Measurements from ENCODE around the gene USP15. TPM values are rescaled to one million over a fixed set of nuclear protein-coding genes. Genes with fewer than 3 reads are reported as not detected.
A peak's percentile ranks its signal among the peaks of the same experiment; 100 is the strongest.

USP15 gene
- total RNA-seq, result 10 to 100 TPM; 41.1 to 49.7 TPM

DNA sequence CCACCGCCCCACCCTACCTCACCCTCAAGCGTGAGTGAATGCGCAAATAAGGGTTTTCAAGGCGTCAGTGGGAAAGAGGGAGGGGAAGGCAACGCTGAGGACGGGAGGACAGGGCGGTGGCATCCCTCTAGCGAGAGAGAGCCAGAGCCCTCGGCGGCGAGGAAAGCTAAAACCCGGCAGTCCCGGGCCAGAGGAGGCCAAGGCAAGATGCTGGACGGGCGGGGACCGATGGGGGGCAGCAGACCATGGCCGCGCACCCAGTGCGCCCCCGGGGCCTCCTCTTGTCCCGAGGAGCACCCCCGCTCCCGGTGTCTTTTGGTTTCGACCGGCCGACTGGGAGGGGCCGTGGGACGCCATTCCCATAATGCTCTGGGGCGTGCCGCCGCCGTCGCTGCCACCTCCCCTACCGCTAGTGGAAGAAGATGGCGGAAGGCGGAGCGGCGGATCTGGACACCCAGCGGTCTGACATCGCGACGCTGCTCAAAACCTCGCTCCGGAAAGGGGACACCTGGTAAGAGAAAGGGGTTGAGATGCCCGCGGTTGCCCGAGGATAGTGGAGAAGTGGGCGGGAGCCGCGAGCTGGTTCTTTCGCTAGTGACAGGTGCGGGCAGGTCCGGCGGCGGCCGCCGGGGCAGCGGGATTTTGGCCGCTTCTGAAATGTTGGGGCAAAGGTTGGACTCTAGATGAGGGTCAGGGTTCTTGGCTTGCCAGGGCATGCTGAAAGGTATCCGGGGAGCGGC lies at the start of gene USP15:
USP15 (plus strand) TSS at position 412 of the 740 bp plus-strand sequence; CDS start at position 423, 11 bp downstream.
- Histone ChIP-seq H3K27ac (peak within 1 kb of the TSS; percentile 95), H3K9me3 (no peaks in the 10 kb centered on the region), H3K36me3 (no peaks in the 10 kb centered on the region), H3K27me3 (no peaks in the 10 kb centered on the region), H3K4me1 (peaks cover 0 to 37% of the 10 kb centered on the region in 2 donors), H3K4me3 (peak within 1 kb of the TSS; percentile 86 to 96)
- DNase-seq (ENCODE audit: low spot score), result peak; percentile 94
- TF ChIP-seq, protein P1, sequence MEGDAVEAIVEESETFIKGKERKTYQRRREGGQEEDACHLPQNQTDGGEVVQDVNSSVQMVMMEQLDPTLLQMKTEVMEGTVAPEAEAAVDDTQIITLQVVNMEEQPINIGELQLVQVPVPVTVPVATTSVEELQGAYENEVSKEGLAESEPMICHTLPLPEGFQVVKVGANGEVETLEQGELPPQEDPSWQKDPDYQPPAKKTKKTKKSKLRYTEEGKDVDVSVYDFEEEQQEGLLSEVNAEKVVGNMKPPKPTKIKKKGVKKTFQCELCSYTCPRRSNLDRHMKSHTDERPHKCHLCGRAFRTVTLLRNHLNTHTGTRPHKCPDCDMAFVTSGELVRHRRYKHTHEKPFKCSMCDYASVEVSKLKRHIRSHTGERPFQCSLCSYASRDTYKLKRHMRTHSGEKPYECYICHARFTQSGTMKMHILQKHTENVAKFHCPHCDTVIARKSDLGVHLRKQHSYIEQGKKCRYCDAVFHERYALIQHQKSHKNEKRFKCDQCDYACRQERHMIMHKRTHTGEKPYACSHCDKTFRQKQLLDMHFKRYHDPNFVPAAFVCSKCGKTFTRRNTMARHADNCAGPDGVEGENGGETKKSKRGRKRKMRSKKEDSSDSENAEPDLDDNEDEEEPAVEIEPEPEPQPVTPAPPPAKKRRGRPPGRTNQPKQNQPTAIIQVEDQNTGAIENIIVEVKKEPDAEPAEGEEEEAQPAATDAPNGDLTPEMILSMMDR (IDR thresholded peaks at IDR 0.05), result peak; percentile 44 to 75

DNA sequence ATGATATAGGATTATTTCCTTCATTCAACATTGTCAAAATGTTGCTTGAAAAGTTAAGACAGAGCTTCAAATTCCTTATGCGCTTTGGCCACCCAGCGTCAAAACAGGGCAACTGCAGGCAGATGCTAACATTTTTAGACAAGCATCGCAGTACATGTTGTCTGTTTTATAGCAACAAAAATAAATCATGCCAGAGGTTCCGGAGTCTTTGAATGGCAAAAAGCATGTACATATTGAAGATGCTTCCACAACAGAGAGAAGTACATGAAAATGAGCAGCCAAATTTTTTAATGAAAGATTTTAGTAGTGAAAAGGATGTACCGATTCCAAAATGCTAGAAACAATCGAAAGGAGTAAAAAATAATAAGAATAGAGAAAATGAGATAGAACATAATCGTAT lies 49.8 kb upstream of the USP15 start:
- Histone ChIP-seq H3K27me3 (no peaks in the 10 kb centered on the region), H3K9me3 (no peaks in the 10 kb centered on the region), H3K36me3 (no peaks in the 10 kb centered on the region), H3K27ac (no peak overlapping the region), H3K4me1 (no peaks in the 10 kb centered on the region), H3K4me3 (no peak overlapping the region)
- TF ChIP-seq, protein P1 (IDR thresholded peaks at IDR 0.05), result peak; percentile 81 to 84
- DNase-seq (ENCODE audit: low spot score), result no peak

DNA sequence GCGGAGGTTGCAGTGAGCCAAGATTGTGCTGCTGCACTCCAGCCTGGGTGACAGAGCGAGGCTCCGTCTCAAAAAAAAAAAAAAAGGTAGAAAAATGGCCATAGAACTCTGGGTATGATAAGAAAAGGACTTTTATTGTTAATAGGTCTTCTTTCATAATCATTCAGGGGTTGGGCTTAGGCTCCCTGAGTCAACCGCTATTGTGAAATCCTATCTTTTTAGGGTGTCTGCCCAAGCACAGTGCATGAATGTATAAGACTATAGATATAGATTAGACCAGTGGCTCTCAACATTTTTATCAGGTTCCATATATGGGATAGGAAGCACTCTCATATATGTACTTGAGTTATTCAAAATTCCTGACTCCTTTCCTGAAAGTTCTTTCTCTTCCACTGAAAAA lies 48.7 kb upstream of the USP15 start:
- Histone ChIP-seq H3K36me3 (no peaks in the 10 kb centered on the region), H3K27ac (no peak overlapping the region), H3K4me1 (no peaks in the 10 kb centered on the region), H3K27me3 (no peaks in the 10 kb centered on the region), H3K4me3 (no peak overlapping the region), H3K9me3 (no peaks in the 10 kb centered on the region)
- TF ChIP-seq, protein P1 (IDR thresholded peaks at IDR 0.05), result no peak
- DNase-seq (ENCODE audit: low spot score), result no peak

DNA sequence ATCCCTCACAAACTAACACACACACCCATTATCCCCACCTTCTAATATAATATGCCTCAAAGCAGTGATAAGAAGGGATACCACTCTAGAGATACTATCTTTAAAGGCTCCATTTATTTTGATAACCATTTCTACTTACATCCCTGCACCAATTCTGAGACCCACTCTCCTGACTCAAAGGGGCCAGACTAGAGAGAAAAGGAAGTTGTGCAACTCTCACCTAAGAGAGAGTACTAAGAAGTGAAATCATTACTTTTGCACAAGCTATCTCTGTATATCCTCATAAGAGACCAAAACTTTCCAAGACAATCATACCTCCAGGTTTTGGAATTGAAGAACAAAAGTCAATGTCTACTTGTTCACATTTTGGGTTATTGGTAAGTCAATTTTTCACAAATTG lies 45.4 kb upstream of the USP15 start:
- TF ChIP-seq, protein P1 (IDR thresholded peaks at IDR 0.05), result no peak
- H3K36me3 ChIP-seq, result no peaks in the 10 kb centered on the region
- H3K27ac ChIP-seq, result no peak overlapping the region
- H3K27me3 ChIP-seq, result no peaks in the 10 kb centered on the region
- no peaks in the 10 kb centered on the region for H3K4me1 ChIP-seq
- DNase-seq (ENCODE audit: low spot score), result no peak
- H3K4me3 ChIP-seq, result no peak overlapping the region
- no peaks in the 10 kb centered on the region for H3K9me3 ChIP-seq

DNA sequence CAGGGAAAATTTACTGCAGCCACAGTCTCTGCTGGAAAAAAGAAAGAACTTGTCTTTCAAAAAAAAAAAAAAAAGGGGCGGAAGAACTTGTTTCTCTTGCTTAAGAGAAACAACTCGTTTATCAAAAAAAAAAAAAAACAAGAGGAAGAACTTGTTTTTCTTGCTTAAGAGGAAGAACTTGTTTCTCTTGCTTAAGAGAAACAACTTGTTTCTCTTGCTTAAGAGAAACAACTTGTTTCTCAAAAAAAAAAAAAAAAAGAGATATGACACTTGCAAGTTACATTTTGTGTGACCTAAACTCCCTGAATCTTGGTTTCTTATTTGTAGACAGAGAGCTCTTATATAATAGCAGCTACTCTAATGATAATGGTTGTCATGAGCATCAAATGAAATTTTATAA lies 44.7 kb upstream of the USP15 start:
- no peak for DNase-seq (ENCODE audit: low spot score)
- H3K9me3 ChIP-seq, result no peaks in the 10 kb centered on the region
- H3K27me3 ChIP-seq, result no peaks in the 10 kb centered on the region
- TF ChIP-seq, protein P1 (IDR thresholded peaks at IDR 0.05), result no peak
- H3K36me3 ChIP-seq, result no peaks in the 10 kb centered on the region
- no peaks in the 10 kb centered on the region for H3K4me1 ChIP-seq
- H3K27ac ChIP-seq, result no peak overlapping the region
- no peak overlapping the region for H3K4me3 ChIP-seq

All from right atrium auricular region (tissue), 2 donors.